ENCODE measurements around the gene OR2H2.

The OR2H2 gene

DNA sequence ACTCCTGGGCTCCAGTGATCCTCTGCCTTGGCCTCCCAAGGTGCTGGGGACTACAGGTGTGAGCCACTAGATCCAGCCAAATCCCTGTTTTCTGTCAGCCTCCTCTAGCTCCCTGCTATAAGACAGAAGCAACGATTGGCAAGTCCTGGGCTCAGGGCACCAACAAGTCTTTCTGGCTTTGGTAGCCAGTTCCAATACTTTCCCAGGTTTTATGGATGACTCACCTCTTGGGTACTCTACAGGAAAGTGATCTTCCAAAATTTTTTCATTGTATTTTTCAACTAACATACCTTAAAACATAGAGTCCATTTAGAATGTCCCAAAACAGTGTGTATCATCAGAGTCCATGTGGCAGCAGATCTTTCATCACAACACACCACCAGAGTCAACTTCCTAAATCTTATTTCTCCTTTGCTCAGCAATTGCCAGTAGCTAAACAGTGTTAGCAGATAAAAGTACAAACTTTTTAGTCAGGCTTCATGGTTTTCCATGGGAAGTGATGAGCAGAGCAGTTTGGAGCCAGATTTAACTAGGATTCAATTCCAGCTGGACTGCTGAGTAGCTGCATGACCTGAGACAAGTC lies 34.7 kb downstream of the OR2H2 start:
- FAIRE-seq (no peak), DNase-seq (ENCODE audit: insufficient read length, low spot score) (no peak)
- TF ChIP-seq, protein P1, sequence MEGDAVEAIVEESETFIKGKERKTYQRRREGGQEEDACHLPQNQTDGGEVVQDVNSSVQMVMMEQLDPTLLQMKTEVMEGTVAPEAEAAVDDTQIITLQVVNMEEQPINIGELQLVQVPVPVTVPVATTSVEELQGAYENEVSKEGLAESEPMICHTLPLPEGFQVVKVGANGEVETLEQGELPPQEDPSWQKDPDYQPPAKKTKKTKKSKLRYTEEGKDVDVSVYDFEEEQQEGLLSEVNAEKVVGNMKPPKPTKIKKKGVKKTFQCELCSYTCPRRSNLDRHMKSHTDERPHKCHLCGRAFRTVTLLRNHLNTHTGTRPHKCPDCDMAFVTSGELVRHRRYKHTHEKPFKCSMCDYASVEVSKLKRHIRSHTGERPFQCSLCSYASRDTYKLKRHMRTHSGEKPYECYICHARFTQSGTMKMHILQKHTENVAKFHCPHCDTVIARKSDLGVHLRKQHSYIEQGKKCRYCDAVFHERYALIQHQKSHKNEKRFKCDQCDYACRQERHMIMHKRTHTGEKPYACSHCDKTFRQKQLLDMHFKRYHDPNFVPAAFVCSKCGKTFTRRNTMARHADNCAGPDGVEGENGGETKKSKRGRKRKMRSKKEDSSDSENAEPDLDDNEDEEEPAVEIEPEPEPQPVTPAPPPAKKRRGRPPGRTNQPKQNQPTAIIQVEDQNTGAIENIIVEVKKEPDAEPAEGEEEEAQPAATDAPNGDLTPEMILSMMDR (IDR thresholded peaks at IDR 0.05; ENCODE audit: insufficient read depth, missing control alignments) = no peak

GRCh38 chr6:29620630-29621029 lies 35.7 kb downstream of the OR2H2 start:
- no peak for FAIRE-seq
- DNase-seq (ENCODE audit: insufficient read length, low spot score) = no peak
- TF ChIP-seq, protein P1 (IDR thresholded peaks at IDR 0.05; ENCODE audit: insufficient read depth, missing control alignments) = no peak

DNA sequence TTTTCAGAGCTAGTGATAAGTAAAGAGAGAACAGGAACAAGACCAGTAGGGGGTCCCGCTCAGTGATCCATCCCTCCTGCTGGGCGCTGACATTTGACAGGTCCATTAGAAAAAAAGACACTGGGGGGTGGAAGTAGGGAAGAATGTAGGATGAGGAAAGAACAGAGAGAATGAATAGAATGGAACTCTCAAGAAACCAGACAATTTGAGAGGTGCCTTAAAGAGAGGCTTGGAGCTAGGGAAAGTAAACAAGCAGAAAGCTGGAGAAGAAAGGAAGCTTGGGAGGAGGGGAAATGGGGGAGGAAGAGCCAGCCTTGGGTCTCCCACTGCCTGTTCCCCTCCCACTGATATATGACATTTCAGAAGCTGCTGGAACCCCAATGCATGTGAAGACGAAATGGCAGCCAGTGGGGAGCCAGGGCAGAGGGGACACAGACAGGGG lies 39.6 kb downstream of the OR2H2 start:
- DNase-seq (ENCODE audit: insufficient read length, low spot score) (no peak), FAIRE-seq (no peak)
- TF ChIP-seq, protein P1 (IDR thresholded peaks at IDR 0.05; ENCODE audit: insufficient read depth, missing control alignments) = no peak

DNA sequence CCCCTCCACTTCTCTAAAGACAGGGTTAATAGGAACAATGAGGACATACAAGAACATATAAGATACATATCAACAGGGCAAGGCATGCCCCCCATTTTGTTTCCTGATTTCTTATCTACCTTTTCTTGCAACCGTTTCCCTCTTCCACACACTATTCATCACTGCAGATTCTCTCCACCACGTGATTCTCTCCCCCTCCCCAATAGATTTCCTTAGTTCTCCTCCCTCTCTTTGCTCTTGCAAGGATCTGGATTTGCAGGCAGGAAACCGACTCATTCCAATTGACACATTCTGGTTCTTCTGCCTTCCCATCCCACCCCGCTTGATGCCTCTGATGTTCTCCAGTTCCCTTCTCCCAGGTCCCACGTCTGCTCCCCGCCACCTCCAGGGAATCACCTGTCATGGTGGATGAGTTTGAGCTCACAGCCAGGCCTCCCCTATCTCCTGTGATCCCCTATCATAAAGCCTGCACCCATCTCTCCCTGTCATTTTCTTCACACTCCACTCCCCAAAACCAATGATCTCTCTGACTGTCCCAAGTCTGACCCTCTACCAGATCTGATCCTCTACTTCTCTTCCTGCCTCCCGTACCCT lies 40.5 kb downstream of the OR2H2 start:
- no peak for DNase-seq (ENCODE audit: insufficient read length, low spot score)
- no peak for FAIRE-seq
- TF ChIP-seq, protein P1 (IDR thresholded peaks at IDR 0.05; ENCODE audit: insufficient read depth, missing control alignments) = no peak

GRCh38 chr6:29626948-29627754 lies 42.2 kb downstream of the OR2H2 start:
- FAIRE-seq (no peak), DNase-seq (ENCODE audit: insufficient read length, low spot score) (no peak)
- TF ChIP-seq, protein P1 (IDR thresholded peaks at IDR 0.05; ENCODE audit: insufficient read depth, missing control alignments) = no peak

GRCh38 chr6:29627755-29628418 lies 43.0 kb downstream of the OR2H2 start:
- FAIRE-seq (no peak), DNase-seq (ENCODE audit: insufficient read length, low spot score) (peak; percentile 83)
- TF ChIP-seq, protein P1 (IDR thresholded peaks at IDR 0.05; ENCODE audit: insufficient read depth, missing control alignments) = no peak
